ENCODE data around the gene DAZAP1.
"Not testable (repeated sequence)": the region's sequence is repeated elsewhere in the genome, so short reads cannot be mapped to it uniquely, and the experiment has no call there.

The DAZAP1 gene

GRCh38 chr19:1410136-1410786 is 2.9 kb downstream of the DAZAP1 start:
- DNase-seq (ENCODE audit: low read depth in 2 of 2), result no peak

DNA sequence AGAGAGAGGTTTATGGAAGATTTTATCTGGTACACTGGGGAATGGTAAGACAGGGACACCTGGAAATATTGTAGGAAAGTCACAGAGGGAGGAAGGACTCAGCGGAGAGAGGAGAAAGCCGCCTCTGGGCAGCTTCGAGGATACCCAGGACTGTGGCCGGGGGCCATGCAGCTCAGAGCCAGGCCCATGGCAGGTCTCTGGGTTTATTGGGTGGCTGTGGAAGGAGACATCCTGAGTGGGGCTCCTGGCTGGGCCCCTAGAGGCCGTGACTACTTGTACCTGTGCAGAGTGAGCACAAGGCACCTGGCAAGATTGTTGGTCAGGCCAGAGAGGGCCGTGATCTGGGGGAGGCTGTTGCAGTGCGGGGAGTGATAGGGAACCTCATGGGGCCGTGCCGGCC is 3.4 kb downstream of the DAZAP1 start:
- no peak for DNase-seq (ENCODE audit: low read depth in 2 of 2)

DNA sequence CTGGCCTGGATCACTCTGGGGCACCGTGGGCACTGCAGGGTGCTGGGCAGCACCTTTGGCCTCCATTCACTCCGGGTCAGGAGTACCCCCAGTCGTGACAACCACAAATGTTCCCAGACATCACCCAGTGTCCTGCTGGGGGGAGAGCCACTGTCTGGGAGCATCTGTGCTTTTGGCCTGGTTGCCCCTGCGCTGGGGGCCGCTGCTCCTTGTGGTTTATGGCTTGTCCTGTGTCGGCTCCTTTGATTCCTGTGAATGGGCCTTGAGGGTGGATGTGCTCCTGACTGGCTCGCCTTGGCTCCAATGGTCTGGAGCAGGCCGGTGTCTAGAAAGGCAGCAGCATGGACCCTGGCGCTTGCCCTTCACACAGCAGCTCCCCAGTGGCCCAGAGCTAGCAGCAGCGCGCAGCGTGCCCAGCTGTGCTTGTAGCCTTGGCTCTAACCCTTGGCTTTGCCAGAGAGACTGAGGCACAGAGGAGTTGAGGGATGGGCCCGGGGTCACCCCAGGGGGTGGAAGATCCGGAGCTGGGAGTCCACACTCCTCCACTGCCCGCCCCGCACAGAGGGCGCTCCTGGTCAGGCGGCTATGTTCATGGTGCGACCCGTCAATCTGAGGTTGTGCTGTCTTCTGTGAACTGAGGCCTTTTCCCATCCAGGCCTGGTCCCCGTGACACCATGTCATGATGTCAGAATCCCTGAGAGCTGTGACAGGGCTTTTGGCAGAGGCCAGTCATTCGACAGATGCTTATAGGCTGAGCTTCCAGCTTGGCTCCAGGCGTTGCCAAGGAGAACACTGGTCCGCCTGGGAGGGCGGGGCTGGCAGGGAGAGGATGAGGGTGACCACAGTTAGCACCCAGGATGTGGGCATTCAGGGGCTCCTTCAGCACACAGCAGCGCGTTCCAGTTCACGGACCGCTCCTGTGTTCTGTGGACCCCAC is 4.1 kb downstream of the DAZAP1 start:
- DNase-seq (ENCODE audit: low read depth in 2 of 2), result no peak

GRCh38 chr19:1412323-1412923 is 5.0 kb downstream of the DAZAP1 start:
- no peak for DNase-seq (ENCODE audit: low read depth in 2 of 2)

- no peak for DNase-seq (ENCODE audit: low read depth in 2 of 2)
Observed at GRCh38 chr19:1412995-1413800, 5.8 kb downstream of the DAZAP1 start.

- DNase-seq (ENCODE audit: low read depth in 2 of 2), result no peak
Observed at GRCh38 chr19:1416014-1416841, 8.8 kb downstream of the DAZAP1 start.

DNA sequence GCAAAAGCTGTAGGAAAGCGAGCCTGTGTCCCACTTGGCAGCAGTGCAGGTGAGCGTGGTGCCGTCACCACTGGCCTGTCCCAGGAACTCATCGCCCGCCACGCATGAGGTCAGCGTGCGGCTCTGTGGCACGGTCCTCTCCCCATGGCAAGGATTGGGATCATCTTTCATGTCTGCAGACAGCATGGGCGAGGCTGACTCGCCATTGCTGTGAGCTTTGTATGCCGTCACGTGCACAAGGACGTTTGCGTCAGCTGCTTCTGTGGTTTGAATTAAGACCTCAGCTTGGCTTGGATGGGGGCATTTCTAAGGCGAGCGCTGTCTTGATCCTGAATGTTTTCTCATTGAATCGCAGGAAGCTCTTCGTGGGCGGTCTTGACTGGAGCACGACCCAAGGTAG is 9.8 kb downstream of the DAZAP1 start:
- DNase-seq (ENCODE audit: low read depth in 2 of 2), result no peak

DNA sequence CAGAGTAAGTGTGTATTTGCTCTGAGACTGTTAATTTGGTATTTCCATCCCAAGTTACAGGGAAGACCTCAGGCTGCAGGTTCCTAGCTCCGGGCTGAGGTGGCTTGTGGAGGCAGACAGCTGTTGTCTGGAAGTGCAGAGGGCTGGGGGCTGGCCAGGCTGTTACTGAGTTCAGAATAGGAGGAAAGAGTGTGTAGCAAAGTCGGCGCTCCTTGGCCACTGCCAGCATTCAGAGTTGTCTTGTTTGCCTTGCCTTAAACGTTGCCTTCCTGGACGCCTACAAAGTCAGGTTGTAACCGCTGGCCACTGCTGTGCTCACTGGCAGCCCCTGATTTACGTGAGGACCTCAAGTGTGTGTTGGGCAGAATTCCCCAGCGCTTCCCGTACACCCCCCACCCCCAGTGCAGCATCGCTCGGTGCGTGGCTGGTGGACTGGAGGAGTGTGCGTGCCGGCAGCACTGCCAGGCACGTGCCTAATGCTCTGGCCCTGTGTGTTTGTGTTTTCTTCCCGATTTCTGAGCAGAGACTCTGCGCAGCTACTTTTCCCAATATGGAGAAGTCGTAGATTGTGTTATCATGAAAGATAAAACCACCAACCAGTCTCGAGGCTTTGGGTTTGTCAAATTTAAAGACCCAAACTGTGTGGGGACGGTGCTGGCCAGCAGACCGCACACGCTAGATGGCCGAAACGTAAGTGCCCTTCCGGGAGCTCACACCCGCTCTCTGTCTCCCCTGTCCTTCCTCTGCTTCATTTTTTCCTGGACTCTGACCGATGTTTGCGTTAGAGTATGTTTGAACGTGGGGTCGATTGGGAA is 10.5 kb downstream of the DAZAP1 start:
- no peak for DNase-seq (ENCODE audit: low read depth in 2 of 2)

- DNase-seq (ENCODE audit: low read depth in 2 of 2), result no peak
Observed at GRCh38 chr19:1418496-1418775, 11.1 kb downstream of the DAZAP1 start.

DNA sequence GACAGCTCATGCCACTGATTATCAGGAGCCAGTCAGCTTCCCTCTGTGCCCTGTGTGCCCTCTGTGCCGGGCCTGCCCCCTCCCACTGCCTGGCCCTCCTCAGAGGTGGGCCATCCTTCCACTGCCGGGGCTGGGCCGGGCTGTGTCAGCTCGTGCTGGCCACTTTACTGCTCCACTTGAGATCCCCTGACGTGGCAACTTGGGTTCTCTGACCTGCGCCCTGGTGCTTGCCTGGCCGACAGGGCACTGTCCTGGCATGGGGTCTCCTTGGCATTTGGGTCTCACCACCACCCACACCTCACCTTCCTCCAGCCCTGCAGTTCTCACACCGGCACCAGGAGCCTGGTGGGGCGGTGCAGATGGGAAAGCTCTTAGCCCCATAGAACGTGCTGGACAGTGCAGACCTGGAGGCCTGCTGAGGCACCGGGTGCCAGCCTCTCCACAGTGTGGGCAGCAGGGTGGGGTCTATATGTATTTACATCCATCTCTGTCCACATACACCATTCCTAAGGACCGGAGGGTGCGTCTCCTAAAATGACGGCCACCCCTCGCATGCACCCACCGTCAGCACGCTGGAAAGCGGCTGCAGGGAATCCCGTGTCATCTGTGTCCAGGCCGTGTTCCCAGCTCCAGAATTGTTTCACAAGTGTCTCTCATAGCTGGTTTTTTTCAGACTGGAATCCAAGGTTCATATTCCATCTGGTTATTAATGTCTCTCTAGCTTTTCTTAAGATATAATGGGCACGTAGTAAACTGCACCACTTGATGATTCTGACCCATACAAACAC is 11.8 kb downstream of the DAZAP1 start:
- DNase-seq (ENCODE audit: low read depth in 2 of 2), result no peak

DNA sequence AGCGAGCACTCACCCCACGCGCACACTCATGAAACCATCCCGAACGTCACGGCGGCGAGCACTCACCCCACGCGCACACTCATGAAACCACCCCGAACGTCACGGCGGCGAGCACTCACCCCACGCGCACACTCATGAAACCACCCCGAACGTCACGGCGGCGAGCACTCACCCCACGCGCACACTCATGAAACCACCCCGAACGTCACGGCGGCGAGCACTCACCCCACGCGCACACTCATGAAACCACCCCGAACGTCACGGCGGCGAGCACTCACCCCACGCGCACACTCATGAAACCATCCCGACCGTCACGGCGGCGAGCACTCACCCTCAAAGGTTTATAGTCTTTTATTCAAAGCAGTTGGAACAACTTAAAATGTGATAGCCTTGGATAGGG is 12.7 kb downstream of the DAZAP1 start:
- DNase-seq (ENCODE audit: low read depth in 2 of 2), result not testable (repeated sequence)

GRCh38 chr19:1420590-1420989 is 13.2 kb downstream of the DAZAP1 start:
- DNase-seq (ENCODE audit: low read depth in 2 of 2), result no peak

DNA sequence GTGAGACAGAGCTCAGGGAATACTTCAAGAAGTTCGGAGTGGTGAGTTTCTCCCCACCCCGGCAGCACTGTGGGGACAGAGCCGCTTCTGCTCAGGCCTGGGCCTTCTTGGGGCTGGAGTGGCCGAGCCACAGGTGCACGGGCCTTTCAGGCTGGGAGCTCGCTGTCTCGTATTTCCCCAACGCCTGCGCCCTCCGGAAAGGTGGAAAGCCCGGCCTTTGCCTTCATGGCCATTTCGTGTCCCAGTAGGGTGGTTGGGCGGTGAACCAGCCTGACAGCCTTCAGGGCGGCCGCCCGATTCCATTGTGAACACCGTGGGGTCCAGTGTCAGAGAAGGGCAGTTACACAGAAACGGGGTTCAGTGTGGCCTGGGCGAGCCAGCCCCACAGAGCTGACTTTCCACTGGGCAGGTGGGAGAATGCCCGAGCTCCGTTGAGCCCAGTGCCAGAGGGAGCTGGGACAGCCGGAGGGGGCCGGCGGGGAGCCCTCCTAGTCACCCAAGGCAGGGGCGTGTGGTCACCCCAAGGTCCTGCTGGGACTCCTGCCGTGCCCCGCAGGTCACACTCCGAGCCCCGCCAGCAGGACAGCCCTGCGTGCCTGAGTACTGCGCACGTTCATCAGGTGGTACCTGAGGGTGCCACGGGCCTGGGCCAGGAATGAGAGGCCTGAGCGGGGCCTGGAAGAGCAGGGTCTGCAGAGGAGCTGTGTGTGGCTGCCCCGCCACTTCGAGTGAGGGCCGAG is 14.0 kb downstream of the DAZAP1 start:
- no peak for DNase-seq (ENCODE audit: low read depth in 2 of 2)

DNA sequence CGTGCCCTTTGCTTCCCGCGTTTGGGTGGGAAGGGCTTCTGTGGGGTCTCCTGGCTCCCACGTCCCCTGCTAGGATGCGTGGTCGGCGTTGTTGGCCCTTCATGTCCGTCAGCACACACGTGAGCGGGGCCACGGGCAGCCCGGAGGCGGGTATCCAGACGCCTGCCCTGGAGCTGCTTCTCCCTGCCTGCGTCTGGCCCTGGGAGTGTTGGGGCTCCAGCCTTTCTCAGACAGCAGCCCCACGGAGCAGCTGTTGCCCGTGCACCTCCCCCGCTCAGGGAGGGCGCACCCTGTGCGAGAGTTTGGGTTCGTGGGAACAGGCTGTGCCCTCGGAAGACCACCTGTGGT is 14.5 kb downstream of the DAZAP1 start:
- no peak for DNase-seq (ENCODE audit: low read depth in 2 of 2)

DNA sequence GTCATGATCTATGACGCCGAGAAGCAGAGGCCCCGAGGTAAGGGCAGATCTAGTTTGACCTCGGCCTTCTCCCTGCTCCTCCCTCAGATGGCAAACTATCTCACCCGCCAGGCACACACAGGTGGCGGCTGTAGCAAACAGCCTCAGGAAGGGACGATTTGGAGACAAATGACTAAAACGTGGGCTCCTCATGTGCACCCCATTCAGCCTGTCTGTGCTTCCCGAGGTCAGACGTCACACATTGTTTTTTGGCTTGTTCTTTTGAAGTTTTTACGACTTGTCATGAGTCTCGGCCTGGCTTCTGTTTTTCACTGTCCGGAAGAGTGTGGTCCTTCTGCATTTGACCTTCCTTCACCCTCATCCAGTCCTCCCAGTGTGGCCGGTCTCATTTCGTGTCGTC is 15.0 kb downstream of the DAZAP1 start:
- DNase-seq (ENCODE audit: low read depth in 2 of 2), result no peak

DNA sequence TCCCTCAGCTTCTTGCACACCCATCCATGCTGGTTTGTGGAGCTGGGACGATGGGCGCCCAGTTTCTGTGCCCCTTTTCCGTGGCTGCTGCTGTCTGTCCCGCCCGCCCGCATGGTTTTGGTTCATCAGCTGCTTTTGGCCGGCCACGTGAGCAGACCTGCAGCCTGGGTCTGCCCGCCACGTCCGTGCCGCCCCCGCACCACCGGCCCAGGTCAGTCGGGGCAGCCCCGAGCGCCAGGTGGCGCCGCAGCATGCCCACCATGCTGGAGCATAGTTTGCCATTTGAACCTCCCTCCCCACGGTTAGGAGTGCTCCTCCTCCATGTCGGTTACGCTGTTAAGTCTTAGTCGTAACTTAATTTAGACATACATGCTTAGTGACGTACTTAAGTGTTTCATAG is 15.6 kb downstream of the DAZAP1 start:
- no peak for DNase-seq (ENCODE audit: low read depth in 2 of 2)

GRCh38 chr19:1423436-1424191 is 16.2 kb downstream of the DAZAP1 start:
- DNase-seq (ENCODE audit: low read depth in 2 of 2), result no peak

All from stimulated activated CD4-positive, alpha-beta T cell treated with anti-CD3 and anti-CD28 coated beads, Interleukin-1b, Interleukin-23, amount 100 ng/mL, for 1 hour (primary cell).